GM23338 (cell line): ENCODE measurements around the gene HBQ1. TPM values are rescaled to one million over a fixed set of nuclear protein-coding genes. Genes with fewer than 3 reads are reported as not detected.

Source experiments
- ATAC-seq: fragments of 200-7000 bp; cut with Tn5 transposase; 3 replicates; pipeline ENCODE4 v1.9.1; 2020
- DNase-seq: peaks from one replicate; pipeline ENCODE4 v3.0.0-alpha.2; 2015; ENCODE audit warnings: low spot score
- H2AFZ ChIP-seq: fragments of 200-600 bp; sonication (generic); 2 replicates; pipeline ENCODE4 v1.8.0; 2016; ENCODE audit warnings: antibody characterized with exemption, mild to moderate bottlenecking, moderate library complexity
- H3F3A ChIP-seq: fragments of 200-600 bp; sonication (generic); replicated peaks from 2 replicates; pipeline ENCODE4 v1.8.0; 2017; ENCODE audit warnings: antibody characterized with exemption, mixed run types, low read depth
- H3K27ac ChIP-seq: fragments of 200-600 bp; sonication (generic); 2 replicates; pipeline ENCODE4 v1.6.1; 2016; ENCODE audit warnings: low read depth
- H3K27me3 ChIP-seq: fragments of 200-600 bp; sonication (generic); 2 replicates; pipeline ENCODE4 v1.8.0; 2016; ENCODE audit warnings: mild to moderate bottlenecking, mixed run types, moderate library complexity; ENCODE audit not compliant: insufficient read depth
- H3K36me3 ChIP-seq: fragments of 200-600 bp; sonication (generic); 2 replicates; pipeline ENCODE4 v1.8.0; 2016; ENCODE audit warnings: mild to moderate bottlenecking; ENCODE audit not compliant: insufficient read depth
- H3K4me1 ChIP-seq: fragments of 200-600 bp; sonication (generic); 2 replicates; pipeline ENCODE4 v1.8.0; 2016; ENCODE audit warnings: mild to moderate bottlenecking, moderate library complexity; ENCODE audit not compliant: insufficient read depth
- H3K4me2 ChIP-seq: fragments of 200-600 bp; sonication (generic); 2 replicates; pipeline ENCODE4 v1.7.1; 2017; ENCODE audit warnings: mixed run types
- H3K4me3 ChIP-seq: fragments of 200-600 bp; sonication (generic); 2 replicates; pipeline ENCODE4 v1.6.1; 2016; ENCODE audit warnings: mixed run types
- H3K79me2 ChIP-seq: fragments of 200-600 bp; sonication (generic); replicated peaks from 2 replicates; pipeline ENCODE4 v1.8.0; 2017; ENCODE audit warnings: mild to moderate bottlenecking; ENCODE audit not compliant: insufficient read depth
- H3K9me2 ChIP-seq: fragments of 200-600 bp; sonication (generic); 2 replicates; pipeline ENCODE4 v1.8.0; 2017; ENCODE audit not compliant: insufficient read depth
- H4K20me1 ChIP-seq: fragments of 200-600 bp; sonication (generic); replicated peaks from 2 replicates; pipeline ENCODE4 v1.8.0; 2017; ENCODE audit warnings: mild to moderate bottlenecking; ENCODE audit not compliant: insufficient read depth
- H3K27ac Mint-ChIP-seq: 2 replicates; pipeline ENCODE4 v1.8.0; 2020; ENCODE audit warnings: inconsistent platforms, mild to moderate bottlenecking, moderate library complexity, mixed read lengths
- H3K27me3 Mint-ChIP-seq: 3 replicates; pipeline ENCODE4 v1.8.0; 2022; ENCODE audit warnings: low read depth, mild to moderate bottlenecking, moderate library complexity, mixed read lengths, inconsistent platforms; ENCODE audit not compliant: insufficient read depth, poor library complexity
- H3K36me3 Mint-ChIP-seq: 3 replicates; pipeline ENCODE4 v1.8.0; 2021; ENCODE audit warnings: low read depth, mild to moderate bottlenecking, inconsistent platforms, moderate library complexity, mixed read lengths
- H3K4me1 Mint-ChIP-seq: 3 replicates; pipeline ENCODE4 v1.8.0; 2020; ENCODE audit warnings: mild to moderate bottlenecking, inconsistent platforms, mixed read lengths
- H3K4me3 Mint-ChIP-seq: 3 replicates; pipeline ENCODE4 v1.8.0; 2021; ENCODE audit warnings: moderate library complexity, mild to moderate bottlenecking, inconsistent platforms, mixed read lengths
- H3K9me3 Mint-ChIP-seq: 3 replicates; pipeline ENCODE4 v1.8.0; 2020; ENCODE audit warnings: moderate library complexity, mild to moderate bottlenecking, inconsistent platforms, mixed read lengths
- CREB1 ChIP-seq: fragments of 250-450 bp; sonication (Bioruptor Pico); IDR thresholded peaks from 2 replicates; pipeline ENCODE4 v1.5.0; 2020; ENCODE audit warnings: low read depth, mild to moderate bottlenecking, moderate library complexity
- ETS1 ChIP-seq: IDR thresholded peaks from 2 replicates; pipeline ENCODE4 v1.6.1; 2016; ENCODE audit warnings: antibody characterized with exemption
- EZH2 ChIP-seq: fragments of 200-600 bp; sonication (generic); IDR thresholded peaks from one replicate; pipeline ENCODE4 v1.8.0; 2017; ENCODE audit warnings: antibody characterized with exemption, mild to moderate bottlenecking, low read depth; ENCODE audit not compliant: unreplicated experiment
- EZH2phosphoT487 ChIP-seq: fragments of 200-600 bp; sonication (generic); IDR thresholded peaks from one replicate; pipeline ENCODE4 v1.8.1; 2018; ENCODE audit warnings: antibody characterized with exemption; ENCODE audit not compliant: unreplicated experiment
- JUNB ChIP-seq: IDR thresholded peaks from one replicate; pipeline ENCODE4 v1.6.1; 2016; ENCODE audit warnings: antibody characterized with exemption; ENCODE audit not compliant: unreplicated experiment
- NANOG ChIP-seq: IDR thresholded peaks from 2 replicates; pipeline ENCODE4 v1.6.1; 2016; ENCODE audit warnings: antibody characterized with exemption, borderline replicate concordance
- POLR2AphosphoS5 ChIP-seq: IDR thresholded peaks from 2 replicates; pipeline ENCODE4 v1.6.1; 2016; ENCODE audit warnings: antibody characterized with exemption, low read depth
- REST ChIP-seq: IDR thresholded peaks from one replicate; pipeline ENCODE4 v1.6.1; 2018; ENCODE audit warnings: antibody characterized with exemption; ENCODE audit not compliant: unreplicated experiment
- STAT1 ChIP-seq: IDR thresholded peaks from one replicate; pipeline ENCODE4 v1.6.1; 2016; ENCODE audit warnings: antibody characterized with exemption; ENCODE audit not compliant: unreplicated experiment
- ZNF114 ChIP-seq: fragments of 250-450 bp; sonication (Bioruptor Pico); IDR thresholded peaks from 2 replicates; pipeline ENCODE4 v1.5.0; 2020; ENCODE audit warnings: mild to moderate bottlenecking, moderate library complexity
- ZNF331 ChIP-seq: fragments of 250-450 bp; sonication (Bioruptor Pico); IDR thresholded peaks from 2 replicates; pipeline ENCODE4 v1.5.0; 2020; ENCODE audit warnings: low read depth, mild to moderate bottlenecking, moderate library complexity
- ZNF462 ChIP-seq: fragments of 250-450 bp; sonication (Bioruptor Pico); IDR thresholded peaks from 2 replicates; pipeline ENCODE4 v1.5.0; 2020; ENCODE audit warnings: mild to moderate bottlenecking, moderate library complexity
- polyA plus RNA-seq: library from polyadenylated mRNA; unstranded; fragments of >200 nt; fragmentation: Nextera tagmentation; extraction: Ambion mirVana; gene quantifications from 2 replicates; pipeline ENCODE4 v1.2.1, GENCODE V29; 2016
- total RNA-seq: library from RNA; depleted of rRNA; stranded (reverse); fragments of >200 nt; shearing (Covaris generic); gene quantifications from 2 replicates; pipeline ENCODE4 v1.2.3, GENCODE V29; 2014

The HBQ1 gene
- total and polyA plus RNA-seq, 2 experiments from 2014 or later: 6.6 to 8.5 TPM

- TF ChIP-seq ETS1: no peak
- TF ChIP-seq ZNF114 (CRISPR knock-in tag): no peak
- TF ChIP-seq NANOG: no peak
- TF ChIP-seq ZNF331 (CRISPR knock-in tag): no peak
- no peak for TF ChIP-seq EZH2phosphoT487
- TF ChIP-seq JUNB: no peak
- no peak for TF ChIP-seq STAT1
Observed at GRCh38 chr16:177981-178667, 2.1 kb upstream of the HBQ1 start (continued).

- H3K4me3 ChIP-seq: no peak overlapping the region
- Mint-ChIP-seq H3K27me3 (peaks cover 68% of the 10 kb centered on the region), H3K27ac (no peak overlapping the region), H3K4me3 (no peak overlapping the region), H3K36me3 (no peaks in the 10 kb centered on the region; the same call in 2 of the 3 replicates), H3K9me3 (no peaks in the 10 kb centered on the region; the same call in 2 of the 3 replicates), H3K4me1 (peaks cover 13% of the 10 kb centered on the region)
- H3K79me2 ChIP-seq: no peaks in the 10 kb centered on the region
- no peak overlapping the region for H2AFZ ChIP-seq
- no peaks in the 10 kb centered on the region for H3K9me2 ChIP-seq
- H3K27me3 ChIP-seq: peaks cover 73% of the 10 kb centered on the region
- H3F3A ChIP-seq: peaks cover 20% of the 10 kb centered on the region; the same call in 1 of the 2 replicates
- no peak overlapping the region for H3K4me2 ChIP-seq
- TF ChIP-seq REST (no peak), EZH2 (no peak), ZNF462 (CRISPR knock-in tag) (no peak), STAT1 (no peak), CREB1 (no peak), NANOG (no peak), POLR2AphosphoS5 (no peak), JUNB (no peak)
- peaks cover 8% of the 10 kb centered on the region; the same call in 1 of the 2 replicates for H3K4me1 ChIP-seq
- no peaks in the 10 kb centered on the region for H3K36me3 ChIP-seq
- H3K27ac ChIP-seq: no peak overlapping the region
- ATAC-seq (no peak), DNase-seq (no peak)
- peaks cover 8% of the 10 kb centered on the region for H4K20me1 ChIP-seq
Observed at GRCh38 chr16:178668-179015, 1.6 kb upstream of the HBQ1 start.
